GM19023 (cell line): Measurements from ENCODE around the gene PAPPA2.

ENCODE experiments used
- ATAC-seq: cut with Tn5 transposase; IDR thresholded peaks from one replicate; pipeline ENCODE4 v1.9.1; 2021; ENCODE audit warnings: mild to moderate bottlenecking, moderate library complexity; ENCODE audit not compliant: unreplicated experiment

The PAPPA2 gene

DNA sequence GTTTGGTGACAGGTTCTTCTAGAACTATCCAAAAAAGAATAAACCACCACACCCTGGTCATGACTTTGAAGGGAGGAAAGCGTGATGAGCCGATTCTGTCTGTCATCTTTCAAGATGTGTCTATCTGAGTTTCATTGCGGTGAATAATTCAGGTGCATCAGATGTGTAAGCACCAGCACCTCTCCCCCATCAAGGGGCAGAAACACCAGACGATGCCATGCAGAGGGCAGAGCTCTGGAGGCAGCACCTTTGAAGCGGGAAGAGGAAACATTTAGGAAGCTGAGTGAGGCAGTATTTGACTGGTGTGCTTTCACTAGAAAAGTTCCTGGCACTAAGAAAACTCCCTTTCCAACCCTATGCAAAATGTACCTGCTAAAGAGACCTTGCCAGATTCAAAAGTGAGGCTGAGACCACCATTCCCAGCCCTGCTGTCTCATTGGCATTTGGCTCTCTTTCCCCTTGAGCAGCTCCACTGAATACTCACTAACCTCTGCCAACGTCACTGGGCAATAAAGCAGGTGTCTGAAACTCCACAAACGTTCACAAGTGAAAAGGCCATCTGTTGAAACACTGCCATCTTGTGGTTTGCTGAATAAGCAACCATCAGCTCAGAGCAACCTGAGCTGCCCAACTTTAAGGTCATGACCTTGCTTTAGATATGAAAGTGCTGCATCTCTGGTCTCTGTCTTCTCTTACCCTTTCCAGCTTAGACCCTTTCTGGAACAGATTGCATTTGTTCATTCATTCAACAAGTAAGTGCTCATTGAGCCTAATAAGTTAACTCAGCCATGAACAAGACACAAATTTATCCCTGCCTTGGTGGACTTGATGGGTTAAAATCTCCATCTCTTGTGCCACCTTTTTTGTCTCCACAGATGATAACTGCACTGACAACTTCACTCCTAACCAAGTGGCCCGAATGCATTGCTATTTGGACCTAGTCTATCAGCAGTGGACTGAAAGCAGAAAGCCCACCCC is 228.6 kb downstream of the PAPPA2 start:
- peak; percentile 88 for ATAC-seq

- ATAC-seq: no peak
Observed at GRCh38 chr1:176692431-176692830, 229.5 kb downstream of the PAPPA2 start.

GRCh38 chr1:176692988-176693696 is 230.2 kb downstream of the PAPPA2 start:
- no peak for ATAC-seq

DNA sequence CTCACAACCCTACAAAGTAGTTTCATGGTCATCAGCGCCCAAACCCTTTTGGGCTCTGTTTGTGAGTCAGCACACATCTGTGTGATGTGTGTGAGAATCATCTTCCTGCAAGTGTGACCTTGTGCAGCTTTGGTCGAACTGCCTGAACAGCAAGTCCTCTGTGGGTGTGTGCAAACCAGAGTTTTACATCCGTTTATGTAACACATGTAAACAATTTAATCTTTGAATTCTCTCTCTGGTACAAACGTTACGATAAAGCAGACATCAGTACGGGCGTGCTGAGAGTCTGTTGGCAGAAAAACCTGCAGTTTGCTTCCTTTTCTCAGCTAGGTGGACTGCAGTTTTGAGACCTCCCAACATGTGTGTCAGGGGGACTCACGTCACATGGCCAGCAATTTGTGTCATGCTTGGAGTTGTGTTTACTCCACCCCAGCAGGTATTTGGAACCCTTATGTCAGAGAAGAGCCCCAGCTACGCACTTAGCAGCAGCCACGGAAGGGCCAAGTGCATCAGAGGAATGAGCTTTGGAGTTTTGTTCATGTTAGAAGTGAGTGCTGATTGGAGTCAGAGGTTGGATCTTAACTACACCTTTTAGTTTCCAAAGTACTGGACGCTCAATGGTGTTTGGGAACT is 230.8 kb downstream of the PAPPA2 start:
- no peak for ATAC-seq

- ATAC-seq: no peak
Observed at GRCh38 chr1:176694713-176695112, 231.7 kb downstream of the PAPPA2 start.

DNA sequence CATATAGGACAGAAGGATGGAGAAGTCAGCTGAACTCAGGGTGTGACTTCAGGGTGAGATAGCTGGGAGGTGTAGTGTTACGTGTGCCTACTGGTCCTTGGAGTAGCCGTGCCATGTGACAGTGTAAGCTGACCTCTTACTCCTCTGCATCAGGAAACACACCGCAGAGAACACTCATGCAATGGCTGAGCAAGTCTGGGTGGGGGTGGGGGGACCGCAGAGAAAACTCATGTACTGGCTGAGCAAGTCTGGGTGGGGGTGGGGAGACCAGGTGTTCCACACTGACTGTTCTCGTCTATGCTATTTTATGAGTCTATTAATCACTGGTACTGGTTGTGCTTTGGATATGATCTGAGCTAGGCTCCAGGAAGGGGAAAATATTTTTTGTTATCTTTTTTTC is 233.1 kb downstream of the PAPPA2 start:
- ATAC-seq: no peak

DNA sequence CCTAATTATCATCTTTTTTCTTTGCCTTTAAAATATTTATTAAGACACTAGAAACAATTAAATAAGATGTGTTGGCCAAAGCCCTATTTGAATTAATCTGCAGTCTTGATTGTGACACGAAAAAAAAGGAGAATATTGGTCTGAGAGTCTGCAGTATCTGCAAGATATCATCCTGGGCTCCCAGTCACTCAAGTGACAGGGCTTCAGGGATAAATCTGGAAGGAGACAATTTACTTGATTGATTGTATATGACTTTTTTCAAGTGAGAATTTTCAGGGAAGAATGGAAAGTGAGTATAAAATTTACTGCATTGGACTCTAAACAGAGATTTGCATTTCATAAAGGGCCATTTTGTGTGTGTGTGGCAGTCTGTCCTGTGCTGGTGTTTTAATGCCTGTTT is 233.7 kb downstream of the PAPPA2 start:
- no peak for ATAC-seq

- no peak for ATAC-seq
Observed at GRCh38 chr1:176699821-176700220, 236.8 kb downstream of the PAPPA2 start.

- no peak for ATAC-seq
Observed at GRCh38 chr1:176701151-176701866, 238.3 kb downstream of the PAPPA2 start.

GRCh38 chr1:176702901-176703300 is 239.9 kb downstream of the PAPPA2 start:
- no peak for ATAC-seq

- no peak for ATAC-seq
Observed at GRCh38 chr1:176705585-176705984, 242.6 kb downstream of the PAPPA2 start.

DNA sequence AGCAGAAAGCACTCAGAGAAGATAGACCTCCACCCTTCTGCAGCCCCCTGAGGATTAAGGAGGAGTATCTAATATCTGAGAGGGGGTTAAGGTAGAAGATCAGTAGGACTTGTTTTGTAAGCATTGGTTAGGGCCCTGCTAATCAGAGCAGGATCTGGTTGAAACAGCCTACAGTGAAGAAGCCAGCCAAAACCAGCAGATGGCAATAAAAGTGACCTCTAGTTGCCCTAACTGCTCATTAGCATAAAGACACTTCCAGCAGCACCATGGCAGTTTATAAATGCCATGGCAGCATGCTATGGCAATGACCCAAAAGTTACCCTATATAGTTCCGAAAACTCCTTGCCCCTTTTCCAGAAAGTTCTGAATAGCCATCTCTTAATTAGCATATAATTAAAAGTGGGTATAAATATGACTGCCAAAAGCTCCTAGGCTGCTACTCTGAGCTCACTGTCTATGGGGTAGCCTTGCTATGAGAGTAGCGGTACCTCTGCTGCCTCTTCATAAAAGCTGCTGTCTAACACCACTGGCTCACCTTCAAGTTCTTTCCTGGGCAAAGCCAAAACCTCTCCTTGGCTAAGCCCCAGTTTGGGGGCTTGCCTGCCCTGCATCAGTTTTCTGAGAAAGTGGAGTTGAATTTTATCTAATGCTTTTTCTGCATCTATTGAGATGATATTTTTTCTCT is 254.2 kb downstream of the PAPPA2 start:
- ATAC-seq: no peak

GRCh38 chr1:176719447-176719846 is 256.5 kb downstream of the PAPPA2 start:
- no peak for ATAC-seq

- no peak for ATAC-seq
Observed at GRCh38 chr1:176720838-176721237, 257.9 kb downstream of the PAPPA2 start.

- ATAC-seq: peak; percentile 54
Observed at GRCh38 chr1:176733661-176734060, 270.7 kb downstream of the PAPPA2 start.

DNA sequence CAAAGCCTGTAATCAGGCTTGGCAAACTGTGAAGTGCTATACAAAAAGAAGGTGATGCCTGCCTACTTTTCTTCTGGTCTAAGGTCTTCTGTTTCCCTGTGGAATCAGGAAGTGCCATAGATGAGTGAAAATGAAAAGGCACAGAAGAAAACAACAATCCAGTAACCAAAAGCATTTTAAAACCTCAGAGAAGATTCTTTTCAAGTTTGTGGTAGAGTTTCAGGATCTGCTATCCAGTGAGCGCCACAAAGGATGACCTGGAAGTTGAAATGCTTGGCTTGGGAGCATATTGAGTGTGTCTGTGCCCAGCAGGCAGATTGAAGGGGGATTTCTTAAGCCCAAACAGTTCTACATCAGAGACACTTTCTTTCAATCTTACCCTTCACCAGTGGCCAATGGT is 272.2 kb downstream of the PAPPA2 start:
- no peak for ATAC-seq

DNA sequence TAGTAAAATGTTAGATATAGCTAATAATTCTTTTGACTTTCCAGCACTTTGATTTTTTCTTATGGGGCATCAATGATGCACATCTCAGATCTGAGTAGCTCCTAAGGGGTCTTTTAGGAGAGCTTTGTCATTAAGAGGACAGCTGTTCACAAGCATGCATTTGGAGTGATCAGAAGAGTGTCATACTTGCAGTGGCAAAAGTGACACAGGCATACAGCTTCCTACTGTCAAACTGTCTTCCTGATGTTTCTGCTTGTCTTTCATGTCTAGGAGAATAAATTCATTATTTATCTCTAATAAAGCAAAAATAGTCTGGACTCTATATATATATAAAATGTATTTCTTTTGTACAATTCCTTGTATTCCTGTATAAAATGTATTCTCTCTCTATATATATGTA is 273.0 kb downstream of the PAPPA2 start:
- no peak for ATAC-seq

DNA sequence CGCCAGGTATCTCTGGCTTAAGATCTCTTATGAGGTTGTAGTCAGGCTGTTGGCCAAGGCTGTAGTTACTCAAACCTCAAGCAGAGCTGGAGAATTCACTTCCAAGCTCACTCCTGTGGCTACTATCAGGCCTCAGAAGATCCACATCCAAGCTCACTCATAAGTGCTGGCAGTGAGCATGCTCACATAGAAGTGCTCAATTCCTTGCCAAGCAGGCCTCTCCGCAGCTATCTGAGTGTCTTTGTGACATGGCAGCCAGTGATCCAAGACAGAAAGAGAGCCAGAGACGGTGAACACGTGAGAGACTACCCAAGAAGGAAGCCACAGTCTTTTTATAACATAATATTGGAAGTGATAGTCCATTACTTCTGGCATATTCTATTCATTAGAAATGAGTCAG is 278.2 kb downstream of the PAPPA2 start:
- ATAC-seq: no peak

- ATAC-seq: no peak
Observed at GRCh38 chr1:176742322-176742721, 279.3 kb downstream of the PAPPA2 start.

DNA sequence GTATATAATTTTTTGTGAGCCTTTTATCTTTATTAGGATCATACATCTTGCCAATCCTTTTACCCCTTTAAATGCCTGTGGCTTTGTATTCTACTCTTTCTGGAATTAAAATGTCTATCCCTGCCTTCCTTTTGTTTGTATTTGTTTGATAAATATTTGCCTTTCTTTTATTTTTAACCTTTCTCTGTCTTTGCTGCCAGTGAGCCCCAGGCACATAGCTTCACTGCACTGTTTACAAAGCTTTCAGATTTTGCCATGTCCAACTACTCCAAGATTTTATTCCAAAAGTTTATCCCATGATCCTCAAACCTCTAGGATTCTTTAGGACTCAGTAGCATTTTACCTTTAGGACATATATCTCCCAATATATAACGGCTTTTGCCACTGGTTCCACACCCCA is 281.2 kb downstream of the PAPPA2 start:
- no peak for ATAC-seq
